ENCODE results near the gene MKRN2OS.

MKRN2OS gene

DNA sequence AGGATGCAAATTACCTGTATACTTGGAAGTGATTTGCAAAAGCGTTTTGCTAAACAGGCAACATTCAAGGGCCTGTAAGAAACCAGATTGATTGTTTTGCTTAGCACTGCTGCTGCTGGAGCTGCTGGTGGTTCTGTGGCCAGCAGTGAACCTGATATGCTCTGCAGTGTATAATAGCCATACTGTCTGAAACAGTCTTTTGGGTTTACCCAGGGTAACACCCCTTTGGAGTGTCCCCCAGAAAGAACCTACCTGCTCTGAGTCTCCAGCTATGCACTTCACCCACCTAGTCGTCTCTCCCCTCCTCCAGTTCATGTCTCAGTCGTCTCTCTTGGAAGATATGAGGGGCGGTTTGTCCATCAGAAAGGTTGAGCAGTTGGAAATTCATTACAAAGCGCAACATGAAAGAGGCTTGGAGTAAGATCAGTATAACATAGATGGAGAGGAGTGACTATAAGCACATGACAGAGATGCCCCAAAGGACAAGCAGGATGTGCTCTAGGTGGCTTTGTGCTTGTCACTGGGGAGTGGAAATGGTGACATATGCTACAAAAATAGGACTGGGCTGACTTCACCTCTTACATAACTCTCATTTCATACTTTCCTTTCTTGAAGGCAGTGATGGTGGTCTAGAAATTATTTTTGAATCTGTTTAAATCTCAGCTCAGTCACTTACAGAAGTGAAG lies 15.3 kb upstream of the MKRN2OS start:
- ChIA-PET CTCF (interaction anchor here (1.1 to 1.5 kb wide), 2 partner anchors 11 to 17 kb away, joined by 3 to 4 read pairs; no protein-coding TSS in a partner anchor), POLR2A (interaction anchor here (0.7 kb wide), 1 partner anchor 848 kb away, joined by 7 read pairs; no protein-coding TSS in a partner anchor)
- peak; percentile 46 for DNase-seq (ENCODE audit: extremely low spot score)
- TF ChIP-seq, protein P1, sequence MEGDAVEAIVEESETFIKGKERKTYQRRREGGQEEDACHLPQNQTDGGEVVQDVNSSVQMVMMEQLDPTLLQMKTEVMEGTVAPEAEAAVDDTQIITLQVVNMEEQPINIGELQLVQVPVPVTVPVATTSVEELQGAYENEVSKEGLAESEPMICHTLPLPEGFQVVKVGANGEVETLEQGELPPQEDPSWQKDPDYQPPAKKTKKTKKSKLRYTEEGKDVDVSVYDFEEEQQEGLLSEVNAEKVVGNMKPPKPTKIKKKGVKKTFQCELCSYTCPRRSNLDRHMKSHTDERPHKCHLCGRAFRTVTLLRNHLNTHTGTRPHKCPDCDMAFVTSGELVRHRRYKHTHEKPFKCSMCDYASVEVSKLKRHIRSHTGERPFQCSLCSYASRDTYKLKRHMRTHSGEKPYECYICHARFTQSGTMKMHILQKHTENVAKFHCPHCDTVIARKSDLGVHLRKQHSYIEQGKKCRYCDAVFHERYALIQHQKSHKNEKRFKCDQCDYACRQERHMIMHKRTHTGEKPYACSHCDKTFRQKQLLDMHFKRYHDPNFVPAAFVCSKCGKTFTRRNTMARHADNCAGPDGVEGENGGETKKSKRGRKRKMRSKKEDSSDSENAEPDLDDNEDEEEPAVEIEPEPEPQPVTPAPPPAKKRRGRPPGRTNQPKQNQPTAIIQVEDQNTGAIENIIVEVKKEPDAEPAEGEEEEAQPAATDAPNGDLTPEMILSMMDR (IDR thresholded peaks at IDR 0.05; ENCODE audit: control extremely low read depth, extremely low read depth, low read depth, missing control alignments), result no peak

DNA sequence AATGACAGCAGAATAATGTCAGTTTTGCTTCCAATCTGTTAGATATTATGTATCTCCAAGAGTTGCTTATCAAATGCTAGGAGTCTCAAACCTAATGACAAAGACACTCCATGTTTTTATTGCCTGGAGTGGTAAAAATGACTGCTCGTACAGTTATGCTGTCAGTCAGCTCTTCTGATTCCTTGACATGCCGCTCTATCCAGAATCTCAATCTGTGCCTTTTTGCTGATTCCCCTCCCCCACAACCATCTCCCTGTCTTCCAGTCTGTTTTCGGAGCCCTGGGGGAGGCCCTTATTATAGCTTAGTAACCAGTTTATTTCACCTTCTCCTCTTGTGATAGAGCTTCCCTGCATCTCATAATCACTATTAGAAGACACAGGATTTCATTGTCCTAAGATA lies 14.2 kb upstream of the MKRN2OS start:
- DNase-seq (ENCODE audit: extremely low spot score), result no peak
- CTCF ChIA-PET, result interaction anchor here (0.9 to 2.2 kb wide), 3 partner anchors 9 to 26 kb away, joined by 3 to 4 read pairs (median 4); partner anchors contain the start of gene MKRN2OS
- TF ChIP-seq, protein P1 (IDR thresholded peaks at IDR 0.05; ENCODE audit: control extremely low read depth, extremely low read depth, low read depth, missing control alignments), result no peak
- POLR2A ChIA-PET, result no interaction called here

GRCh38 chr3:12558706-12559105 lies 13.4 kb upstream of the MKRN2OS start:
- ChIA-PET CTCF (interaction anchor here (0.8 to 2.2 kb wide), 7 partner anchors 10 to 333 kb away, joined by 3 to 5 read pairs (median 4); partner anchors contain the start of genes MKRN2OS and RPL32), POLR2A (interaction anchor here (0.7 kb wide), 1 partner anchor 25 kb away, joined by 3 read pairs; no protein-coding TSS in a partner anchor)
- no peak for DNase-seq (ENCODE audit: extremely low spot score)
- TF ChIP-seq, protein P1 (IDR thresholded peaks at IDR 0.05; ENCODE audit: control extremely low read depth, extremely low read depth, low read depth, missing control alignments), result no peak

GRCh38 chr3:12557473-12558100 lies 12.3 kb upstream of the MKRN2OS start:
- DNase-seq (ENCODE audit: extremely low spot score), result no peak
- ChIA-PET CTCF (interaction anchor here (1.5 to 2.2 kb wide), 3 partner anchors 27 to 334 kb away, joined by 4 to 5 read pairs (median 5); partner anchors contain the start of gene RPL32), POLR2A (no interaction called here)
- TF ChIP-seq, protein P1 (IDR thresholded peaks at IDR 0.05; ENCODE audit: control extremely low read depth, extremely low read depth, low read depth, missing control alignments), result no peak

GRCh38 chr3:12556690-12557472 lies 11.6 kb upstream of the MKRN2OS start, which contains the start of gene MKRN2:
Gene MKRN2, plus strand, starts transcription at chr3:12557087. Its CDS starts 64 bp downstream, at chr3:12557151.
- ChIA-PET CTCF (interaction anchor here (1.8 kb wide), 1 partner anchor 284 kb away, joined by 5 read pairs; the partner anchor contains the start of gene RPL32), POLR2A (interaction anchor here (0.6 kb wide), 1 partner anchor 13 kb away, joined by 4 read pairs; no protein-coding TSS in a partner anchor)
- DNase-seq (ENCODE audit: extremely low spot score), result peak; percentile 90
- TF ChIP-seq, protein P1 (IDR thresholded peaks at IDR 0.05; ENCODE audit: control extremely low read depth, extremely low read depth, low read depth, missing control alignments), result no peak

- DNase-seq (ENCODE audit: extremely low spot score), result no peak
- ChIA-PET POLR2A (interaction anchor here (0.6 kb wide), 1 partner anchor 12 kb away, joined by 4 read pairs; no protein-coding TSS in a partner anchor), CTCF (no interaction called here)
- TF ChIP-seq, protein P1 (IDR thresholded peaks at IDR 0.05; ENCODE audit: control extremely low read depth, extremely low read depth, low read depth, missing control alignments), result no peak
Observed at GRCh38 chr3:12556314-12556689, 11.0 kb upstream of the MKRN2OS start.
